ENCODE results near the gene GAK.

Gene GAK

GRCh38 chr4:906339-907102 lies 25.6 kb downstream of the GAK start:
- no peak for DNase-seq

- no peak for DNase-seq
These were observed 26.4 kb downstream of the GAK start for GRCh38 chr4:905485-906338.

- no peak for DNase-seq
These were observed 28.8 kb downstream of the GAK start for GRCh38 chr4:903066-904046.

GRCh38 chr4:901192-901910 lies 30.8 kb downstream of the GAK start:
- no peak for DNase-seq

- no peak for DNase-seq
These were observed 31.4 kb downstream of the GAK start for GRCh38 chr4:900721-901120.

GRCh38 chr4:900073-900472 lies 32.0 kb downstream of the GAK start:
- DNase-seq = no peak

GRCh38 chr4:899556-899906 lies 32.6 kb downstream of the GAK start:
- DNase-seq = no peak

GRCh38 chr4:898869-899555 lies 33.1 kb downstream of the GAK start:
- DNase-seq = no peak

- DNase-seq = no peak
These were observed 34.0 kb downstream of the GAK start for GRCh38 chr4:898123-898522.

- DNase-seq = no peak
These were observed 35.5 kb downstream of the GAK start for GRCh38 chr4:896630-897029.

- no peak for DNase-seq
These were observed 35.9 kb downstream of the GAK start for GRCh38 chr4:896216-896615.

- no peak for DNase-seq
These were observed 36.5 kb downstream of the GAK start for GRCh38 chr4:895596-895995.

- no peak for DNase-seq
These were observed 38.0 kb downstream of the GAK start for GRCh38 chr4:893995-894705.

- no peak for DNase-seq
These were observed 38.7 kb downstream of the GAK start for GRCh38 chr4:893276-893994.

GRCh38 chr4:892780-893179 lies 39.3 kb downstream of the GAK start:
- no peak for DNase-seq

GRCh38 chr4:891747-892146 lies 40.4 kb downstream of the GAK start:
- no peak for DNase-seq

GRCh38 chr4:890036-890695 lies 42.0 kb downstream of the GAK start:
- no peak for DNase-seq

- DNase-seq = no peak
These were observed 42.6 kb downstream of the GAK start for GRCh38 chr4:889516-889915.

- no peak for DNase-seq
These were observed 44.1 kb downstream of the GAK start for GRCh38 chr4:888029-888428.

Measured in CD4-positive, alpha-beta T cell treated with Interleukin-12 subunit alpha and Interleukin-12 subunit beta, for 1 hour (primary cell).